ENCODE measurements around the gene USP47. TPM values are rescaled to one million over a fixed set of nuclear protein-coding genes. Genes with fewer than 3 reads are reported as not detected.

Gene USP47
- total RNA-seq, 1 experiment from 2014 or later, result 45.9 TPM

DNA sequence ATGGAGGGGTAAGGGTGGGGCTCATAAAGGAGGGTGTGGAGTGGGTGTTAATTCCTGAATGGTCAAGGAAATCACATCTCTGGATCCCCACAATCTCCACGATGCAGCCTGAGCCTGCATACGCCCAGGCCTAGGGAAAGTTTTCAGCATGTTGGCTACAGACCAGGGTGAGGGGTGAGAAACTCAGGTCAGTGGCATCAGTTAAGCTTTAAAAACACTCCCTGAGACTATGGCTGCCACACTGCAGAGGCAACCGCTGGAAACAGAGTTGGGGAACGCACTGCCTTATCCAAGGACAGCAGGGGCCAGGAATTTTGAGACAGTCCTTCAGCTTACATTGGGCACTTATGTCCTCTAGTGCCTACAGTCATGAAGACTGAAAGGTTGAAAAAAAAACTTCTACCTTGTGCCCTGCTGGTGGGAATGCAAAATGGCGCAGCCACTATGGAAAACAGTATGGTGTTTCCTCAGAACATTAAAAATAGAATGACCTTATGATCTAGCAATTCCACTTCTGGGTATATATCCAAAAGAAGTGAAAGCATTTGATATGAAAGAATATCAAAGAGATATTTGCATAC lies 147.0 kb downstream of the USP47 start:
- BruUV-seq (replicated peaks), result no TSS peak
- no peaks in the 10 kb centered on the region for H3K9me3 ChIP-seq (ENCODE audit: low read depth, low read length, poor library complexity, severe bottlenecking)
- H3K36me3 ChIP-seq (ENCODE audit: insufficient read depth, low read length, poor library complexity, severe bottlenecking), result no peaks in the 10 kb centered on the region
- no peak for TF ChIP-seq EZH2 (IDR thresholded peaks at IDR 0.05; ENCODE audit: borderline replicate concordance, low read depth, low read length, poor library complexity, severe bottlenecking)
- TF ChIP-seq, protein P1, sequence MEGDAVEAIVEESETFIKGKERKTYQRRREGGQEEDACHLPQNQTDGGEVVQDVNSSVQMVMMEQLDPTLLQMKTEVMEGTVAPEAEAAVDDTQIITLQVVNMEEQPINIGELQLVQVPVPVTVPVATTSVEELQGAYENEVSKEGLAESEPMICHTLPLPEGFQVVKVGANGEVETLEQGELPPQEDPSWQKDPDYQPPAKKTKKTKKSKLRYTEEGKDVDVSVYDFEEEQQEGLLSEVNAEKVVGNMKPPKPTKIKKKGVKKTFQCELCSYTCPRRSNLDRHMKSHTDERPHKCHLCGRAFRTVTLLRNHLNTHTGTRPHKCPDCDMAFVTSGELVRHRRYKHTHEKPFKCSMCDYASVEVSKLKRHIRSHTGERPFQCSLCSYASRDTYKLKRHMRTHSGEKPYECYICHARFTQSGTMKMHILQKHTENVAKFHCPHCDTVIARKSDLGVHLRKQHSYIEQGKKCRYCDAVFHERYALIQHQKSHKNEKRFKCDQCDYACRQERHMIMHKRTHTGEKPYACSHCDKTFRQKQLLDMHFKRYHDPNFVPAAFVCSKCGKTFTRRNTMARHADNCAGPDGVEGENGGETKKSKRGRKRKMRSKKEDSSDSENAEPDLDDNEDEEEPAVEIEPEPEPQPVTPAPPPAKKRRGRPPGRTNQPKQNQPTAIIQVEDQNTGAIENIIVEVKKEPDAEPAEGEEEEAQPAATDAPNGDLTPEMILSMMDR (conservative IDR thresholded peaks at IDR 0.05; ENCODE audit: low read depth, low read length), result no peak
- H3K4me3 ChIP-seq (ENCODE audit: low read depth, low read length, poor library complexity, severe bottlenecking), result no peak overlapping the region
- no peak overlapping the region for H3K27ac ChIP-seq (ENCODE audit: low read depth, low read length, poor library complexity, severe bottlenecking)
- POLR2A ChIA-PET (ENCODE audit: low non-redundant PET), result no interaction called here
- intact Hi-C loops (cut with micrococcal nuclease; ENCODE audit: unreplicated experiment), result no loop called here
- no peaks in the 10 kb centered on the region for H3K4me1 ChIP-seq (ENCODE audit: insufficient read depth, low read length, poor library complexity, severe bottlenecking)
- CTCF ChIA-PET, result no interaction called here
- DNase-seq (ENCODE audit: low spot score), result no peak
- H3K27me3 ChIP-seq (replicated peaks; ENCODE audit: insufficient read depth, low read depth, low read length, poor library complexity), result no peaks in the 10 kb centered on the region

DNA sequence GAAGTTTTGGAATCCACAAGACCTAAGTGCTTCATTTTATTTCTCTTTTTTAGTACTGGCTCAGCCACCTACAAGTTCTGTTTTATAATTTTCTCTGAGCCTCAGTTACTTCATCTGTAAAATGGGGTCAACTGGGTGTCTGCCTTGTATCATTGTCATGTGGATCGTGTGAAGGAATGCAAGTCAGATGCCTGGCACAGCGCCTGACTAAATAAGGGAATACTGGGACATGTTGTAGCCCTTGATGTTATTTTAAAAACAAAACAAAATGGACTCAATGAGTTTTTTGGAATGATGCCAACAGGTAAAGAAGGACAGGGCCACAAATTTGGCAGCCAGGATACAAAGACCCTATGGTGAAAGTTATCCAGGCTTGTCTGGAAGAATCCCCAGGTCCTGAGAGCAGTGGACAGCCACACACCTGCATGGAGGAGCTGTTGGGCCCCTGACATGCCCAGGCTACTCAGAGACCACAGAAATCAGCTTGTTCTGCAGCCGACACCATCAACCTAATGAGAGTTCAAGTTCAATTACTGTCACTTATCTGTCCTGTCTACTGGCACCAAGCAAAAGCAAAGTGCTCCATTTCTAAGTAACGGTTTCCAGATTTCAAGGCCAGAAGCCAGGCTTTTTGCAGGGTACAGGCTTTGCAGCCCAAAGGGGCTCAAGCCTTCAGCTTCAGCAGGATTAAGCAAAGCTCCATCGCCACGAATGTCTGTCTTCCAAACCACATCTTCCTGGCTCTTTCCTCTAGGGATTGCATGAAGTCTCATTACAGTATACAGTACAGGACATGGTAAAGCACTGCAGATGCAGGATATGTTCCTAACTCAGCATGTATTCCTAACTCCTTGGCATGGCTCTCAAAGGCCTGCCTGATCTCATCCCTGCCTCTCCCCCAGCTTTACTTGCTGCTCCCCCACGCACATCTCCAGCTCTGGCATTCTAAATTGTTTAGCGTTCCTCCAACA lies 148.3 kb downstream of the USP47 start:
- ChIA-PET POLR2A (ENCODE audit: low non-redundant PET) (no interaction called here), CTCF (no interaction called here)
- no peaks in the 10 kb centered on the region for H3K27me3 ChIP-seq (replicated peaks; ENCODE audit: insufficient read depth, low read depth, low read length, poor library complexity)
- H3K9me3 ChIP-seq (ENCODE audit: low read depth, low read length, poor library complexity, severe bottlenecking), result no peaks in the 10 kb centered on the region
- BruUV-seq (replicated peaks), result no TSS peak
- no peak overlapping the region for H3K27ac ChIP-seq (ENCODE audit: low read depth, low read length, poor library complexity, severe bottlenecking)
- no peak for DNase-seq (ENCODE audit: low spot score)
- TF ChIP-seq, protein P1 (conservative IDR thresholded peaks at IDR 0.05; ENCODE audit: low read depth, low read length), result no peak
- no peak for TF ChIP-seq EZH2 (IDR thresholded peaks at IDR 0.05; ENCODE audit: borderline replicate concordance, low read depth, low read length, poor library complexity, severe bottlenecking)
- no peak overlapping the region for H3K4me3 ChIP-seq (ENCODE audit: low read depth, low read length, poor library complexity, severe bottlenecking)
- H3K4me1 ChIP-seq (ENCODE audit: insufficient read depth, low read length, poor library complexity, severe bottlenecking), result no peaks in the 10 kb centered on the region
- intact Hi-C loops (cut with micrococcal nuclease; ENCODE audit: unreplicated experiment), result no loop called here
- H3K36me3 ChIP-seq (ENCODE audit: insufficient read depth, low read length, poor library complexity, severe bottlenecking), result no peaks in the 10 kb centered on the region

GRCh38 chr11:11992257-11993212 lies 150.8 kb downstream of the USP47 start:
- Histone ChIP-seq H3K9me3 (ENCODE audit: low read depth, low read length, poor library complexity, severe bottlenecking) (no peaks in the 10 kb centered on the region), H3K4me1 (ENCODE audit: insufficient read depth, low read length, poor library complexity, severe bottlenecking) (no peaks in the 10 kb centered on the region), H3K27ac (ENCODE audit: low read depth, low read length, poor library complexity, severe bottlenecking) (no peak overlapping the region), H3K4me3 (ENCODE audit: low read depth, low read length, poor library complexity, severe bottlenecking) (no peak overlapping the region), H3K27me3 (replicated peaks; ENCODE audit: insufficient read depth, low read depth, low read length, poor library complexity) (no peaks in the 10 kb centered on the region), H3K36me3 (ENCODE audit: insufficient read depth, low read length, poor library complexity, severe bottlenecking) (no peaks in the 10 kb centered on the region)
- no peak for DNase-seq (ENCODE audit: low spot score)
- ChIA-PET POLR2A (ENCODE audit: low non-redundant PET) (no interaction called here), CTCF (no interaction called here)
- no TSS peak for BruUV-seq (replicated peaks)
- TF ChIP-seq, protein P1 (conservative IDR thresholded peaks at IDR 0.05; ENCODE audit: low read depth, low read length), result no peak
- no peak for TF ChIP-seq EZH2 (IDR thresholded peaks at IDR 0.05; ENCODE audit: borderline replicate concordance, low read depth, low read length, poor library complexity, severe bottlenecking)
- intact Hi-C loops (cut with micrococcal nuclease; ENCODE audit: unreplicated experiment), result no loop called here
